OCI-LY7 (cell line): ENCODE measurements around the gene PELI2. TPM values are rescaled to one million over a fixed set of nuclear protein-coding genes. Genes with fewer than 3 reads are reported as not detected.

Experiments
- BruUV-seq: library from RNA; stranded (reverse); fragments of 400-500 nt; replicated peaks from 2 replicates; lab custom pipeline; 2021; lab: Mats Ljungman, UMichigan
- CTCF ChIA-PET: fragments of 300-600 bp; sonication (Branson Sonifier 250); formaldehyde crosslinking; loops from one replicate; lab custom pipeline; 2022; ENCODE audit warnings: antibody characterized with exemption; ENCODE audit not compliant: unreplicated experiment; lab: Charles Lee
- POLR2A ChIA-PET: fragments of 300-600 bp; sonication (Branson Sonifier 250); formaldehyde crosslinking; loops from one replicate; lab custom pipeline; 2022; ENCODE audit warnings: antibody characterized with exemption; lab: Charles Lee
- DNase-seq: peaks from one replicate; pipeline ENCODE4 v3.0.0-alpha.2; 2015; ENCODE audit warnings: low spot score
- H2AFZ ChIP-seq: fragments of 200-600 bp; sonication (generic), shearing (Covaris generic); 2 replicates; pipeline ENCODE4 v1.6.1; 2014; ENCODE audit warnings: mild to moderate bottlenecking, antibody characterized with exemption, low read length, moderate library complexity
- H3K27ac ChIP-seq: fragments of 200-600 bp; sonication (generic); 2 replicates; pipeline ENCODE4 v1.5.1; 2014; ENCODE audit warnings: mixed run types, low read depth, mild to moderate bottlenecking, moderate library complexity, low read length, inconsistent platforms; ENCODE audit not compliant: poor library complexity, severe bottlenecking
- H3K36me3 ChIP-seq: fragments of 200-600 bp; sonication (generic); 2 replicates; pipeline ENCODE4 v1.6.1; 2014; ENCODE audit warnings: mild to moderate bottlenecking, antibody characterized with exemption, low read length, moderate library complexity, mixed read lengths; ENCODE audit not compliant: insufficient read depth
- H3K4me1 ChIP-seq: fragments of 200-600 bp; sonication (generic); 2 replicates; pipeline ENCODE4 v1.5.1; 2014; ENCODE audit warnings: mild to moderate bottlenecking, low read length; ENCODE audit not compliant: insufficient read depth, poor library complexity, severe bottlenecking
- H3K4me2 ChIP-seq: fragments of 200-600 bp; sonication (generic); 2 replicates; pipeline ENCODE4 v1.6.1; 2014; ENCODE audit warnings: mild to moderate bottlenecking, low read length
- H3K4me3 ChIP-seq: fragments of 200-600 bp; sonication (generic); 2 replicates; pipeline ENCODE4 v1.5.1; 2014; ENCODE audit warnings: mild to moderate bottlenecking, low read depth, low read length; ENCODE audit not compliant: poor library complexity, severe bottlenecking
- H3K79me2 ChIP-seq: fragments of 200-600 bp; sonication (generic); 2 replicates; pipeline ENCODE4 v1.6.1; 2016; ENCODE audit warnings: low read depth, mild to moderate bottlenecking, low read length, moderate library complexity, mixed read lengths; ENCODE audit not compliant: insufficient read depth
- H3K9me2 ChIP-seq: fragments of 200-600 bp; sonication (generic); 2 replicates; pipeline ENCODE4 v1.6.1; 2016; ENCODE audit warnings: mild to moderate bottlenecking, low read length, mixed read lengths; ENCODE audit not compliant: insufficient read depth
- H3K9me3 ChIP-seq: fragments of 200-600 bp; sonication (generic); 2 replicates; pipeline ENCODE4 v1.6.1; 2014; ENCODE audit warnings: mild to moderate bottlenecking, mixed run types, low read length, mixed read lengths
- H4K20me1 ChIP-seq: fragments of 200-600 bp; sonication (generic); 2 replicates; pipeline ENCODE4 v1.6.1; 2014; ENCODE audit warnings: mild to moderate bottlenecking, antibody characterized with exemption, low read length, moderate library complexity, mixed read lengths; ENCODE audit not compliant: insufficient read depth
- CTCF ChIP-seq: fragments of 200-600 bp; sonication (generic); conservative IDR thresholded peaks from 2 replicates; pipeline ENCODE4 v1.5.1; 2014; ENCODE audit warnings: mild to moderate bottlenecking, antibody characterized with exemption, low read length, moderate library complexity, mixed read lengths
- EZH2phosphoT487 ChIP-seq: fragments of 200-600 bp; sonication (generic); IDR thresholded peaks from 2 replicates; pipeline ENCODE4 v1.6.1; 2018; ENCODE audit warnings: low read depth, borderline replicate concordance, mild to moderate bottlenecking, mixed run types, antibody characterized with exemption, low read length, moderate library complexity, mixed read lengths
- intact Hi-C: fragments of 100-400 bp; cut with micrococcal nuclease; formaldehyde crosslinking; loops from one replicate; pipeline ENCODE4 v1.10.0; 2022; ENCODE audit not compliant: unreplicated experiment
- total RNA-seq, 2 experiments: library from RNA; depleted of rRNA in 1 of 2; stranded (reverse); fragments of >200 nt in 1 of 2; shearing (Covaris generic) in 1 of 2; gene quantifications; 2 replicates each; pipeline ENCODE4 v1.2.3, GENCODE V29; 2014 to 2022

PELI2 gene
- total RNA-seq, 2 experiments from 2014 or later, result 2.8 to 3.8 TPM

GRCh38 chr14:56120091-56120691 is 2.0 kb downstream of the PELI2 start:
- peak overlapping the region; percentile 11; the same call in 1 of the 2 replicates for H3K4me2 ChIP-seq
- no peak overlapping the region for H2AFZ ChIP-seq
- no peaks in the 10 kb centered on the region for H3K79me2 ChIP-seq
- H4K20me1 ChIP-seq, result no peaks in the 10 kb centered on the region; the same call in 1 of the 2 replicates
- H3K4me3 ChIP-seq, result no peak overlapping the region
- no peaks in the 10 kb centered on the region for H3K36me3 ChIP-seq
- intact Hi-C loops, result no loop called here
- BruUV-seq, result no TSS peak
- peaks cover 4% of the 10 kb centered on the region for H3K4me1 ChIP-seq
- ChIA-PET CTCF (no interaction called here), POLR2A (no interaction called here)
- DNase-seq, result no peak
- TF ChIP-seq EZH2phosphoT487 (no peak; the same call in 1 of the 2 replicates), CTCF (no peak)
- H3K9me2 ChIP-seq, result no peaks in the 10 kb centered on the region
- no peaks in the 10 kb centered on the region for H3K9me3 ChIP-seq
- H3K27ac ChIP-seq, result no peak overlapping the region

- CTCF ChIA-PET, result no interaction called here
- DNase-seq, result no peak
- BruUV-seq, result no TSS peak
- Histone ChIP-seq H3K9me3 (no peaks in the 10 kb centered on the region), H3K4me2 (no peak overlapping the region), H3K4me1 (peaks cover 4% of the 10 kb centered on the region), H3K9me2 (no peaks in the 10 kb centered on the region), H2AFZ (no peak overlapping the region), H3K79me2 (no peaks in the 10 kb centered on the region), H3K4me3 (no peak overlapping the region), H3K36me3 (no peaks in the 10 kb centered on the region), H4K20me1 (no peaks in the 10 kb centered on the region; the same call in 1 of the 2 replicates), H3K27ac (no peak overlapping the region)
- POLR2A ChIA-PET, result interaction anchor here (0.8 kb wide), 1 partner anchor 11 kb away, joined by 4 read pairs; no protein-coding TSS in a partner anchor
- TF ChIP-seq CTCF (no peak), EZH2phosphoT487 (no peak)
- intact Hi-C loops, result no loop called here
Observed at GRCh38 chr14:56121816-56122215, 3.6 kb downstream of the PELI2 start.

- Histone ChIP-seq H4K20me1 (no peaks in the 10 kb centered on the region; the same call in 1 of the 2 replicates), H3K79me2 (no peaks in the 10 kb centered on the region), H3K9me3 (no peaks in the 10 kb centered on the region), H3K27ac (no peak overlapping the region), H3K4me2 (no peak overlapping the region), H3K4me3 (no peak overlapping the region), H2AFZ (no peak overlapping the region), H3K4me1 (peaks cover 4% of the 10 kb centered on the region), H3K9me2 (no peaks in the 10 kb centered on the region), H3K36me3 (no peaks in the 10 kb centered on the region)
- intact Hi-C loops, result no loop called here
- no peak for DNase-seq
- TF ChIP-seq CTCF (no peak), EZH2phosphoT487 (no peak)
- CTCF ChIA-PET, result no interaction called here
- BruUV-seq, result no TSS peak
- POLR2A ChIA-PET, result interaction anchor here (0.6 kb wide), 1 partner anchor 861 kb away, joined by 3 read pairs; no protein-coding TSS in a partner anchor
Observed at GRCh38 chr14:56122301-56122700, 4.1 kb downstream of the PELI2 start.
